Right lobe of liver (tissue), 4 donors: ENCODE measurements around the gene CHRND.

Source experiments
- CTCF ChIP-seq, 4 donors: fragments of 200-600 bp in 3 of 4; fragments of 450-650 bp in 1 of 4; IDR thresholded peaks; one replicate each; pipeline versions ENCODE4 v1.5.1 to v1.8.0; 2016 to 2022; ENCODE audit warnings: antibody characterized with exemption in 4 of 4, mild to moderate bottlenecking in 2 of 4
- POLR2A ChIP-seq: fragments of 450-650 bp; IDR thresholded peaks from one replicate; pipeline ENCODE4 v1.6.1; 2017; ENCODE audit warnings: antibody characterized with exemption, mild to moderate bottlenecking
- donor health status: DM: no; HTN: no; CAD: no.
- donor health status: DM: no; HTN: no; CAD: no.
- donor health status: DM: no; HTN: yes; CAD: no.

GRCh38 chr2:232480201-232481190 lies 45.5 kb upstream of the CHRND start:
- TF ChIP-seq CTCF (IDR thresholded peaks at IDR 0.05), result no peak
- TF ChIP-seq POLR2A, result no peak
